HG03378 (cell line): ENCODE data around the gene KLHL30.

Experiments
- ATAC-seq: cut with Tn5 transposase; IDR thresholded peaks from one replicate; pipeline ENCODE4 v1.9.1; 2021; ENCODE audit warnings: mild to moderate bottlenecking, moderate library complexity; ENCODE audit not compliant: unreplicated experiment

KLHL30 gene, protein sequence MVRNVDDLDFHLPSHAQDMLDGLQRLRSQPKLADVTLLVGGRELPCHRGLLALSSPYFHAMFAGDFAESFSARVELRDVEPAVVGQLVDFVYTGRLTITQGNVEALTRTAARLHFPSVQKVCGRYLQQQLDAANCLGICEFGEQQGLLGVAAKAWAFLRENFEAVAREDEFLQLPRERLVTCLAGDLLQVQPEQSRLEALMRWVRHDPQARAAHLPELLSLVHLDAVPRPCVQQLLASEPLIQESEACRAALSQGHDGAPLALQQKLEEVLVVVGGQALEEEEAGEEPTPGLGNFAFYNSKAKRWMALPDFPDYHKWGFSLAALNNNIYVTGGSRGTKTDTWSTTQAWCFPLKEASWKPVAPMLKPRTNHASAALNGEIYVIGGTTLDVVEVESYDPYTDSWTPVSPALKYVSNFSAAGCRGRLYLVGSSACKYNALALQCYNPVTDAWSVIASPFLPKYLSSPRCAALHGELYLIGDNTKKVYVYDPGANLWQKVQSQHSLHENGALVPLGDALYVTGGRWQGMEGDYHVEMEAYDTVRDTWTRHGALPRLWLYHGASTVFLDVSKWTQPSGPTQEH

DNA sequence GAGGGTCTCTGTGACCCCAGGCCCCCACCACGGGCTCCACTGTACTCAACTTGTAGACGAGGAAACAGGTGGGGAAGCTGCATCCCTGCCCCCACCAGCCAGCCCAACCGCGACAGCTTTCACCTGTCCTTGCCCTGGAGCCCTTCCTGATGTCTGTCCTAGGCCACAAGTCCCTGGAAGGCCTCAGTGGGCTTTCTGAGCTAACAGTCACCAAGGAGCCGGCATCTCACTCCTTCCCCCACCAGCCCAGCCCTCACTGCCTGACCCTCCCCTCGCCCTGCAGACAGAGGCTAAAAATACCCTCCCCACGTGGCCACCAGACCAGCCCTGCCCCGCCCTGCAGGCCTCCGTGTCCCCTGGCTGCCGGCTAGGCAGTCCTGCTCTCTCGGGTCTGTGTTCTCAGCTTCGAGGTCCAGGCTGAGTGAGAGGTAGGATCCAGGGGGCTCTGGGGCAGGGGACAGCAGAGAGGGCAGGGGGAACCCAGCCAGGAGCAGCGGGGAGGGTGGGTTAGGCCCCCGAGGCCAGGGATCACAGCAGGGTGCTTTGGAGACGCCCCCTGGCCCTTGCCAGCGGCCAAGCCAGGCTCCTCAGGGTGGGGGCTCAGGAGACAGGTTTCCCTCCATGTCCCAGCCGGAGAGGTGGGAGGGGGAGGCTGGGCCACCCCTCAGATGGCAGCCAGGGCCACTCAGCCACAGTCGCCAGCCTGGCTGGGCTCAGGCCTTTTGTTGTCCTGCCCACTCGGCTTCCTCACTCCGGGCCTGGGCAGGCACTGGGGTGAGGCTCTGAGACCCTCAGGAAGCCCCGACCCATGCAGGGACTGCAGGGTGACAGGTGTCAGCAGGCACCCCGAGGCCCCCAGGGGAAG lies at the start of gene KLHL30:
KLHL30 (plus strand) TSS at position 338 of the 865 bp plus-strand sequence. CDS start 2,087 bp downstream, outside the sequence.
- no peak for ATAC-seq

DNA sequence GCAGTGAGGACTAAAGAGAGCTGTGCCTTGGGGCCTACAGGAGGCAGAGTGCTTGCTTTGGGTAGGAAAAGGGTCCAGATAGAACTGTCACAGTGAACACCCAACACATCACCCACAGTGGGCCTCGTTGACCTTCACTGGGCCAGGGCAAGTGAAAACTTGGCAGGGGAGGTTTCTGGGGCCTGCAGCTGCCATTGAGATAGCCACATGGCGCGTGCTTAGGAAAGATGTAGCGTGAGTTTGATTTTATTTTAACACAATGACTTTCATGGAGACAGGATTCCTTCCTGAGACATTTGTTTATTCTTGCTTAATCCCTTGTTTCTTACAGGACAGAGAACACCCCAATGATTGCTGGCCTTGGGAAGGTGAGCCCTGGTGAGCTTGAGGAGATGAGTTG lies 47.6 kb upstream of the KLHL30 start:
- no peak for ATAC-seq

DNA sequence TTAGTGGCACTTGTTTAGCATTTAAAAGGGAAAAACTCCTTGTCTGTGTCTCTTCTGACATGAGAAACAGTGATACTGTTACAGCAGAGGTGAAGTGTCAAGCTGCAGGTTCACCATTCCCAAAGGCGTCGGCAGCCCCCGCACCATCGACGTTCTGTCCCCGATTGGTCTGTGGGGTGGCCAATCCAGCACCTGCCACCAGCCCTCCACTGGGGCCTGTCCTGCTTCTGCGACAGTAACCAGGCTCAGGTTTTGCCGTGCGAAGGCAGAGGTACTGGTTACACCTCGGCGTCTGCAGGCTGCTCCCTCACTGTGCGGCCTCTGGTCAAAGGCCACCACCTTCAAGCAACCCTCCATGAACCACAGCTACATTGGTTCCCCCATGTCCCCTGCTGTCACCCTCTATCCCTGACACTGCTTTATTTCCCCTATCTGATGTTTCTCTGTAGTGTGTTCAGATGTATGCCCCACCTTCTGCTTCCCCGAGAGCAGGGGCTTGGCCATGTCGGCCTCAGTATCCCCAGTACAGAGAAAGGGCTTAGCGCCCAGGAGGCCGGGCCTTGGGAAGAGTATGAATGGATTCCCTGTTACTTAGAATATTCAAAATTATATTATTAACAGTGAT lies 46.9 kb upstream of the KLHL30 start:
- ATAC-seq, result no peak

DNA sequence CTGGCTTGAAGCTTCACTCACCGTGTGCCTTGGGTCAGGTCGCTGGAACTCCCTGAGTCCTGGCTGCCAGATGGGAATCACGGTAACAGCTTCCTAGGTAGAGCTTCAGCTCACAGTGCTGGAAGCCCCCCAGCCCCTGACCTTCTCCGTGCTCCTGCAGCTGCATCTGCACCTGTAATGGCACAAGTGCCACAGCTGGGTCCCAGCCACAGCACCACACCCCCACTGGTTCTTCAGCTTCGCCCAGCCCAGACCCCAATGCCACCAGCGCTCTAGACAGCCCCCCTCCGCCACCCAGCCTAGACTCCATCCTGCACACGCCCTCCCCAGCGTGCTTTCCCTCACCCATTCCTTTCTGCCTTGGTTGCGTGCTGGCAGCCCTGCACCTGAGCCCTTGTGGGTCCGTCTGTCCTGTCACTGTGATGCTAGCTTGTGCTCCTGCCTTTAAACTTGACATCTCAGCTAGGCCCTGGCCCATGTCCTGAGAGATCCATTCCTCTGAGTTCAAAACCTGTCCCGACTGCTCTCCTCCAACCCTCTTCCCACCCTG lies 45.9 kb upstream of the KLHL30 start:
- no peak for ATAC-seq

DNA sequence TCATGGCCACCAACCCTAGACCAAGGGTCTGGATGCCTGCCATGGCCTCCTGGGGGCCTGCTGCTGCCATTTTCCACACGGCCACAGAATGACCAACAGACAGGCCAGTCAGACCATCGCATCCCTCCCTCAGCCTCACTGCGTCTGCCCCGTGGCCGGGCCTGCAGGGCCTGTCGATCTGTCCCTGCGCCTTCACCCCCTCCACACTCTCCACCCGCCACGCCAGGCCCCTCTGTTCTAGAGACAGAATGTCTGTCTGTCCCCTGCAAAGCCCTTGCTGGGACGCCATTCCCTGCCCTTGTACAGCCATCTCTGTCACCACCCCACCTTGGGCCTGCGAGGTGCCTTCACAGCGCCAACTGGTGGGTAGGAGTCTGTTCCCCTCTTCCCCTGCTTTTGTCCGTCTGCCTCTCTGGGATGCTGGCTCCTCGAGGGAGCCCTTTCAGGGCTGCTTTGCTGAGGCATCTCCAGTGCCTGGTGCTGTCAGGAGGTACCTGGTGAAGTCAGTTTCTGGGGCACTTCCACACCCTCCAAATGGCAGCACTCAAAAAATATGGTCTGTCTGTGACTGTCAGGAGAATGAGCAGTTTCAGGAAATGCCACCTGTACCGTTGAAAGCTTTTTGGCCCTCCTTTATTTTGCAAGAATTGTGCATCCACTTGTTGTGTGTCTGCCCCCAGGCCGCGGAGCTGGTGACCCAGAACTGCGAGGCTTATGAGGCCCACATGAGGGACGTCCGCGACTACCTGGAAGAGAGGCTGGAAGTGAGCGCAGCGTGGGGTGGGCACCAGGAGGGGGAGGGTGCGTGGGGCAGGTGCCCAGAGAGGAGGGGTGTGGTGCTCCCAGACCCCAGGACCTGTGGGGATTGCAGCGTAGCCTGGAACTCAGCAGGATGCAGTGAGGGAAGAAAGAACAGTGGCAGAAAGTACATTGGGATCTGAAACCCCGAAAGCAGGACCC lies 45.0 kb upstream of the KLHL30 start:
- no peak for ATAC-seq

DNA sequence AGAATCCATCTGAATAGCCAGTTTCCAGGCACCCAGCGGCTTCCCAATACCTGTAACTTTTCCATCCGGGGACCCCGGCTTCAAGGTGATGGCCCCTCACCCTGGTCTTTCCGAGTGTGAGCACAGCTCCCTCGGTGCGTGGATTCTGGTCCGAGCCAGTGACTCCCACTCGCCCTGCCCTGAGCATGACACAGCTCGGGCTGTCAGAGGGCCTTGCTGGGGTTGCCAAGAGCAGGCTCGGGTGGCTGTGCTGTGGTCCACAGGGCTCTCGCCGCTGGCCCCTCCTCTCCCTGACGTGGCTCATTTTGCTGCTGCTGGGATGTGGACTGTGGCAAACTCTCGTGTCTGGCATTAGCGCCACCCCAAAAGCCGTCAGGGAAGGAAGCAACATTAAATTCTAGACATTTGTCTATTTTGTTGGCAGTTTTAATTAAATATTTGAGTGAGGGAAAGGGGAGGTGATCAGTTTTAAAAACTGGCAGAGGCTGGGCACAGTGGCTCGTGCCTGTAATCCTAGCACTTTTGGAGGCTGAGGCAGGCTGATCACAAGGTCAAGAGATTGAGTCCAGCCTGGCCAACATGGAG lies 43.9 kb upstream of the KLHL30 start:
- no peak for ATAC-seq

DNA sequence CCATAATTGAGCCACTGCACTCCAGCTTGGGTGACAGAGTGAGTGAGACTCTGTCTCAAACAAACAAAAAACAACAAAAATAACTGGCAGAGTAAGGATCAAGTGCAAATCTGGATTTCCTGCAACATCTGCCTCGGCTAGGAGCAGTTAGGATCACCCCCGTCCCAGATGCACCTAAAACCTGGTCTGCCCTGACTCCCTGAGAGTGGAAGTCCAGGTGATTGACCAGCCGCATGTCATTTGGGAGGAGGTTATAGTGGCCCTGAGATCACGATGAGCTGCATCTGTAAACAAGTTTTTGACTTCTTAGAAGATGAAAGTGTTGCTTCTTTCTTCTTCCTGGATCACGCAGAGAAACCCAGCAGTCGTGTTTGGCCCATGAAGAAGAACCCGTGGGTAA lies 43.3 kb upstream of the KLHL30 start:
- no peak for ATAC-seq

DNA sequence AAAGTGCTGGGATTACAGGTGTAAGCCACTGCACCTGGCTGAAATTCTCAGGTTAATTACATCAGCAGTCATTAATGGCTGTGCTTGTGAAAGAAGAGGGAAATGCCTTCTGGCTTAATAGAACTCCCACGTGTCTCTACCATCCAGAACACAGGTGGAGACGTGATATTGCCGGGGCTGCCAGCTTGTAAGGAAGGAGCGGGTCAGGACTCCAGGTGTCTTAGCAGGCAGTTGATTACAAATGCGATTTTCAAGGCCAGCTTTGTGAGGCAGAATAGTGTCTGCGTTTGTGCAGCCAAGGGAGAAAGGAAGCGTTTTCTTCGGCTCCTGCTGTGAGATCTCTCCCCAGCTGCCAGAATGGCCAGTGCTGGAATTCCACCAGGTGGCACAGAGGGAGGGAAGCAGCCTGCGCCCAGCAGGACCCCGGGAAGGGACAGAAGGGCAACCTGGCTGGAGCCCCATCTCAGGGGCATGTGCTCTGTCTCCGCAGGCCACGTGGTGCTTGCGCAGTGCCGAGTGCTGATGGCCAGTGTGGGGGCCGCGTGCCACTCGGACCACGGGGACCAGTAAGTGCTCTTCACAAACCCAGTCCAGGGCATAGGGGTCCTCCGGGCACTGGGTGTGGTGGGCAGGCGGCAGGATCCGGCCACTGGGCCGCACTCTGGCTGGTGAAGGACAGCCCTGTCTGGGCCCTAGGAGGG lies 42.0 kb upstream of the KLHL30 start:
- ATAC-seq, result no peak

DNA sequence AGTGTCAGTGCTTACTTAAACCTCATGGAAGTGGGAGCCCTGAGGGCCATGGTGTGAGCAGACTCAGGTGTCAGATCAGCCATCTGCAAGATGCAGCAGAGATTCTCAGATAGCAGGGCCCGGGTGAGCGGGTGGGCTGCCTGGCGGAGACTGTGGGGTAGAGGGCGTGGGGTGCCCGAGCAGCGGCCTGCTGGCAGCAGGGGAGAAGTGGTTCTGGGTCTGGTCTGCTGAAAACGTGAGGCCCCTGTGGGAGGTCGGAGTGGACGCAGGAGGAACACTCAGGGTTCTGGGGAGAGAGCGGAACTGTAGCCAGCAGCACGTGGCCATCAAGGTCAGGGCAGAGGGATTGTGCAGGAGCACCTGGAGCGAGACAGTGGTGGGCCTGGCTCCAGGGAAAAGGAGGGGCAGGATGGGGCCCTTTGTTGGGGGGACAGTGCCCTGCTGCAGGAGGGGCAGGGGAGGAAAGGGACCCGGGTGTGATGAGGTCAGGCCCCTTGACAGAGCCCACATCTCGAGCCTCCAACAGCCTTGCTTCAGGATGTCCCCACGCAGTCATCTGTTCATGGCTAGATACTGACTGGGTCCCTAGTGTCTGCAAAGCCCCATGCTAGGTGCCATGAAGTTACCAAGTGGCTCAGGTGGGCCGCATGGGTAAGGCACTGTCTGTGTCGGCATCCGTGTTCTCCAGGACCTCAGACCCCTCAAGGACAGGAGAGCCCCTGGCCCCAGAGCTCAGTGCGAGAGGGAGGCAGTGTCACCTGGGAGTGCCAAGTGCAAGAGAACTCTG lies 41.1 kb upstream of the KLHL30 start:
- ATAC-seq, result no peak

DNA sequence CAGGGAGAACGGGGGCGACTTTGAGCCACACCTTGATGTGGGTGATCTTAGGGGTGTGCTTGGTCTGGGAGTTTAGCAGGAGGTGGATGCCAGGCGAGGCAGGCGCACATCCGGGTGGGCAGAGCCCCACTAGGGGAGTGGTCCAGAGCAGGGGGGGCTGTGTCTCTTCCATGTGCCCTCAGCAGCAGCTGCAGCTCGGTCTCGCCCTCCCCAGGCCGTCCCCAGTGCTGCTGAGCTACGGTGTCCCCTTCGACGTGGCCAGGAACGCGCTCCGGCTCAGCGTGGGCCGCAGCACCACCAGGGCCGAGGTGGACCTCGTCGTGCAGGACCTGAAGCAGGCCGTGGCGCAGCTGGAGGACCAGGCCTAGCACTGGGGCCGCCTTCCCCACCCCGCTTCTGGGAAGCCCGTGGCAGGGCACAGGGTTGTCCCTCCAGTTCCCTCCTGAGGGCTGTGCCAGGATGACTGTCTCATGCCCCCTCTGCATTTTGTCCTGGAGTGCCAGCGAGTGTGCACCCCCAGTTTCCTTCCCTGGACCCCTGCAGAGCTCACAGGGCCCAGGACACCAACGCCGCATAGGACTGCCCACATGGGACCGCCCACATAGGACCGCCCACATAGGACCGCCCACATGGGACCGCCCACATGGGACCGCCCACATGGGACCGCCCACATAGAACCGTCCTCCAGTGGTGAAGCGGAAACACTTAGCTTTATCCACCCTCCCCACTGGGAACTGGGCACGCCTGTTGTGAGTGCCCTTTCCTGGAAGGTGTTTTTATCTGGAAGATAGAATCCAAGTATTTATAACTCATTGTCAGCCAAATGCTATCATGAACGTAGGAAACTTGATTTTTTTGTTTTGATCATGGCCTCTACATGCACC lies 40.2 kb upstream of the KLHL30 start:
- ATAC-seq, result no peak

DNA sequence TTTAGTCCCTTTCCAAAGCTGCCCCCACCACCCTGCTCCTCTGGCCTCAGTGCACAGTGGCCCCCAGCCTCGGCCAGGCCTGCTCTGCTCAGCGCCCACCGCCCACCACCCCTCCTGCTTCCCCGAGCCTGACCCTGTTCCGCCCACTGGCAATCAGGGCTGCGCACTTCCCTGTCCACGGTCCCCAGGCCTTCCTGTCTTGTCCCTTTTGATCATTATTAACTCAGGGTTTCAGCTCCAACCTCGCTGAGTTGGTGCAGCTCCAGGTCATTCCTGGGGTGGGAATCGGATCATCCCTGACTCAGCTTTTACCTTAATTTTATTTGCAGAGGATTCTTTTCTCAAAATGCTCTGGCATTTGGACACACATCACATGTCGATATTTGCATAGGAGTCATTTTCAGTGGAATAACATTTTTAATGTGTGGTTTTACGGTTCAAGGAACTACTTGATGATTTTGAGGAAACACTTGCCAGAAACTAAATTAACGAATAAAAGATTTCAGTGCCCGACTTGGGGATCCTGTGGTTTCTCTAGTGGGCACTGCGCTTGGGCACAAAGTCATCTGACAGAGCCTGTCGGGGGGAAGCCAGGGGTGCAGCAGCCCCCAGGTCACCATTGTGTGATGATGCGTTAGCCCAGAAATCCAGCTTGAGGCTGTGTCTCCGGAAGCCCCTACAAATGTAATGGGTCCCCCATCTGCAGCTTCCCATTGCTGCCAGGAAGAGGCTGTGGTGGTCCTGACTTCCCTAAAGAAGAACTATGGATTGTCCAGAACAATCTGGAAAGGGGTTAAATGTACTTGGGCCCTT lies 39.4 kb upstream of the KLHL30 start:
- no peak for ATAC-seq

DNA sequence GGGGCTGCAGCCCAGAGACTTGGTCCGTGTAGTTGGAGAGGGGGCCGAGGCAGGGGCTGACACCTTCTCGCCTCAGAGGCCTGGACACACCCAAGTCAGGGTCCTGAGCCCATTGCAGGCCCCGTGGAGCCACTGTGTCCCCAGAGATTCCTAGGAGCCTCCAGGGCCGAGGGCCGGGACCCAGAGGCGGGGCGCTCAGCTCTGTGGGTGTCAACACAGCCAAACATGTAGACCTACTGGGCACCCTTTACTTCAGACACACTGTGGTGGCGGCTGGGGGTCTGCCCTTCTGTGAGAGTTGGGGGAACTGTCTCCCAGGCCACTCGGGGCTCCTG lies 38.8 kb upstream of the KLHL30 start:
- no peak for ATAC-seq

DNA sequence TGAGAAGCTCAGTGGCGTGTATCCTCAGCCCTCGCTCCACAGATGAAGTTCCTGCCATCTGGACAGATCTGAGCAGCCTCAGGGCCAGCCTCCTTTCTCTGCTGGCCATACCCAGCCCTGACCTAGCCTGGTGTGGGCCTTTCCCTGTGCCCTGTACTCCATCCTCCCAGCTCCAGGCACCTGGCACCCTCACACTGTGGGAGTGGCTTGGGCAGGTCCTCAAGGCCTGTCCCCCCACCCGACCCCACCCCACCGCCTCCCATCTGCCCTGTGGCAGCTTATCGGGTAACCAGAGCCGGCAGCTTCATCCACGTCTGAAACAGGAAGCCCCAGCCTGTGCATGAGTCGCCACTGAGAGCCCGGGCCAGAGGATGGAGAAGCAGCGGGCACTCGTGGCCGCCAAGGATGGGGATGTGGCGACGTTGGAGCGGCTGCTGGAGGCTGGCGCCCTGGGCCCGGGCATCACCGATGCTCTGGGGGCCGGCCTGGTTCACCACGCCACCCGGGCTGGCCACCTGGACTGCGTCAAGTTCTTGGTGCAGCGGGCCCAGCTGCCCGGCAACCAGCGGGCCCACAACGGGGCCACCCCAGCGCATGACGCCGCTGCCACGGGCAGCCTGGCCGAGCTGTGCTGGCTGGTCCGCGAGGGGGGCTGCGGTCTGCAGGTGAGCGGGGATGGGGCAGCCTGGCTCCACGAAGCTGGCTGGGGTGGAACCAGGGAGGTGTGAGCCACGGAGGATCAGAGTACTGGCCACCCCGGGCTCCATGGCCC lies 38.2 kb upstream of the KLHL30 start, which contains the start of gene ESPNL:
ESPNL (plus strand) TSS at position 292 of the 772 bp plus-strand sequence; CDS start at position 372, 80 bp downstream.
- no peak for ATAC-seq

DNA sequence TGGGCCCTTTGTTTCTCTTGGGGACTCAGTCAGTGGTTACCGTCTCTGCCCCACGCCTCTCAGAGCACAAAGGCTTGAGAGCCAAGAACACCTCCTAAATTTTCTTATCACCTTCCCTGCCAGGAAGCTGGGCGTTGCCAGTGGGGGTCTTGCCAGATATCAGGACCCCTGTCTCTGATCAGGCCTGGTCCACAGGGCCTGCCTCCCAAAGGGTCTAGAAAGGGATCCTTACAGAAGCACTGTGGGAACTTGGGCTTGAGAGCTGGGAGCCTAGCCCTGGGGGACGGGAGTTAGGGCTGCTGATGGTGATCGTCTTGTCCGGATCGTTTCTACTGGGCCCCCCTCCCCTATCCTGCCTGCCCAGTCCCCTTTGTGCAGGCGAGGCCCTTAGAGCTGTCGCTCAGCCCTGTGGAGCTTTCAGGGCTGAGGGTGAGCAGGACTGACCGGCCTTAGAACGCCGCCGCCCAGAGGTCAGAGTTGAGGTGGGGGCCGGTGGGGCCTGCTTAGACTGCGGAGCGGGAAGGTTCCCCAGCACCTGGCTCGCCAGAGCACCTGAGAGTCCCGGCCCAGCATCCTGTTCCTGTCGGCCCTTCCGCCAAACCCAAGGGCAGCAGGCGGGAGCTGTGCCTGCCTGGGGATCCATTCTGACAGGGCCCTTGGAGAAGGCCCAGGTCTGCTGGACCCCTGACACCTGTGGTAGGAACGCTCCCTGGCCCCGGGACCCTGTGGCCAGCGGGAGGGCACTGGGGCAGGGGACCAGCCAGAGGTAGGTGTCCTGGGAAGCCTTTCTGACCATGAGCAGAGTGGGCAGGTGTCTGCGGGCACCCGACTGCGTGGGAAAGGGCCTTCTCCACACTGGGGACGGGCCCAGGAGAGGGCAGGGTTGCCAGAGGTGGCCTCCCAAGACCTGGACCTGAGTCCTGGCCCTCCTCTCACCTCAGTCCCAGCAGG lies 37.4 kb upstream of the KLHL30 start:
- no peak for ATAC-seq
